Fibroblast of gingiva (primary cell): ENCODE measurements around the gene CTNNA3.

Source experiments
- DNase-seq: peaks from one replicate; pipeline ENCODE4 v3.0.0-alpha.2; 2011; ENCODE audit warnings: low read depth

CTNNA3 gene

DNA sequence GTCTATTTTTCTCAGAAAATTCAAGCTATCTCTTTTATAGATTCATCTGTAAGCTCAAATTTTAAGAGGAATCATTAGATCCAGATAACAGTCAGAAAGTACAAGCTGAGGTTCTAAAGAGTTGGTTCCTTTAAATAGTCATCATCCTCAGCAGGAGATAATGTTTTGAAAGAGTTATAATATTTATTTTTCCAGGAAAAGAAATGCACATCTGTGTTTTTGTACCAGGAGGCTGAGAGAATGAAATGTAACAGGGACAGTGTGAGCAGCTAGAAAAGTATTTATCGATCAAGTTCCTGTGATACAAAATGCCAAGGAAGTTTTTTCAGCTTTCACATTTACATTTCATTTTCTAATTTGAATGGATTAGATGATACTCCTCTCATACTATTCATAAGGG lies 890.4 kb downstream of the CTNNA3 start:
- DNase-seq, result no peak

- no peak for DNase-seq
Measured at GRCh38 chr10:66804962-66805361, 891.0 kb downstream of the CTNNA3 start.

GRCh38 chr10:66803174-66803573 lies 892.8 kb downstream of the CTNNA3 start:
- DNase-seq, result no peak

DNA sequence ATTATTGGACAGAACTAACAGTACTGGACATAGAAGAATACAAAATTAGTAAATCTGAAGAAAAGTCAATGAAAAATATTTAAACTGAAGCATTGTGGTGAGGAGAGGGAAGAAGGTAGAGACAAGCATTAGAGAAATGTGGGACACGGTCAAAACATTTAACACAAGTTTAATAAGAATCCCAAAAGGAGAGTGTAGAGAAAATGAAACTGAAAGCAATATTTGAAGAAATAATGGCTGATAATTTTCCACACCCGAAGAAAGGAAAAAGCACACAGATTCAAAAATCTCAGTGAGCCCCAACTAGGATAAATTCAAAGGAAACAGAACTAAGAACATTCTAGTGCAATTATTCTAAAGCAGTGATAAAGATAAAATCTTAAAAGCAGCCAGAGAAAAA lies 896.5 kb downstream of the CTNNA3 start:
- DNase-seq, result no peak

- no peak for DNase-seq
Measured at GRCh38 chr10:66795866-66796265, 900.1 kb downstream of the CTNNA3 start.

DNA sequence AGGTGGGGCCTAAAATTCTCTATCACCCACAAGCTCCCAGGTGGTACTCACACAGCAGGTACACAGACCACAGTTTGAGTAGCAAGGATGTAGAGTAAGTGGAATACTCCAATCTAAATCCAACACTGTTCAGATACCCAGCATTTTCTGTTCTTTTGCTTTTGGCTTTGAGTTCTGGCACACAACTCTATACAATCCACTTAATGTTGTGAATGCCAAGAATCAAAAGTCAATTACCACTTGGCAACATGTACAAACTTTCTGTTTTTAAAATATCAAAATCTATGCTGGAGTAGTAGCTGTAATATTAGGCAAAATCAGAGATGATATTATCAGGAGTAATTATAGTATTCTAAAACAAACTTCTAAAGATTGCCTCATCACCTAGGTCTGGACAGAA lies 903.6 kb downstream of the CTNNA3 start:
- no peak for DNase-seq

DNA sequence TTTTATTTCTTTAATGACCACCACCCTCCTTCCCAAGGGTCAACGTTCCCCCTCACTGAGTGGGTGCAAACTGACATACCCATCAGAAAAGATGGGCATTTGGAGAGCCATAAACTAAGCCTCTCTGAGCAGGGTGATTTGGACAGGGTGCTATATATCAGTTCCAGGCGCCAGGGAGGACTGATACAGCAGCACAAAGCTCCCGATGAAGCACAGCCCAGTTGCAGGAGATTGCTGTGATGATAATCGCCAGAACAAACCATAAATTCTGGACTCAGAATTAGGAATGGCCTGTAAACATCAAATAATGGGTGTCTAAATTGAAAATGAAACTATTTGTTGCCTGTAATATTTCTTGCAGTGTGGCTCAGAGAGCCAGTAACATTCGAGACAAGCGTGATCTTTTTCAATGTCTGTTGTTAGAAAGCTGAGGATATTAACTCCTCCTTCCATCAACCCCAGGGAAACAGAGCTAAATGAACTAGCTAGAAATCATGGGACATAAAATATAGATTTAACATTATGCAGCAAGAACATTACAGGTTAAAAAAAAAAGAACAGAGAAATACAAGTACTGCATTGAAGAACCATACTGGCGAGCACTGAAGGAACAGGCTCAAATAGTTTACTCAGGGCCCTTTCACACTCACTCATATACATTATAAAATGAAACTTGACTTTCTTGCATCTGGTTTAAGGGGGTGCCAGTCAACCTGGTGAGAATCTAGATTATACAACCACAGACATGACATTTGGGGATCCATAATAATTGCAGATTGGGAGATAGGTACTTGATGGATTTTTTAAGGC lies 907.6 kb downstream of the CTNNA3 start:
- DNase-seq, result no peak

GRCh38 chr10:66786709-66787108 lies 909.3 kb downstream of the CTNNA3 start:
- DNase-seq, result no peak

- no peak for DNase-seq
Measured at GRCh38 chr10:66784770-66785169, 911.2 kb downstream of the CTNNA3 start.

DNA sequence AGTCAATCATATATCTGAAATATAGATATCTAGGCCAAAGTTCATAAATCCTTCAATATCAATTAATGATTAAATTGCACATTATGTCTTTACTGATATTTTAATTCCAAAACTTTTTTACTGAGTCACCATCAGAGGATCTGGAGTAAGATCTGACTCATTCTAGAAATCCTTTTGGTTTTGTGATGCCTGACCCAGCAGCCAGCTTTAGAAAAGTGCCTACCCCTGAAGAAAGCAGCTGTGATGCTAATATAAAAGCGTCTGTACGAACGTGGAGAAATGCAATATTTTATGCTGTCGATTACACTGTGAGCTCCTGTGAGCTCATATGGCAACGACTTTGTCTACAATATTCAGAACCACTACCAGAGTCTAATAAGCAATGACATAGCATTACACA lies 912.7 kb downstream of the CTNNA3 start:
- no peak for DNase-seq

DNA sequence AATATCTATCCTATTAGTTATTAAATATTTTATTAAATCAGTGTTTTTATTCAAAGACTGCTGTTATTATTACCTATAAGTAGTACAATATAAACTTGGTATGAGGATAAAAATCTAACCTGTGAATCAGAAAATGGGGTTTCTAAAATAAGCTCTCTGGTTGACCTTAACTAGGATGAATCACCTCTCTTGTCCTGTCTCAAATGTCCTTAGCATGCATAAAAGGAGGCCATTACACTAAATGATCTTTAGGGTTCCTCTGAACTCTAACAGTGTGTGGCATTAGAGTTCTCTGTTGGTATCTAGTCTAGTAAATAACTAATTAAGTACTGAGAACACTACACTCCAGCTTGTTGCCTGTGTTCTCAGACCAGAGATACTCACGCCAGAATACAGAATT lies 913.2 kb downstream of the CTNNA3 start:
- DNase-seq, result no peak

DNA sequence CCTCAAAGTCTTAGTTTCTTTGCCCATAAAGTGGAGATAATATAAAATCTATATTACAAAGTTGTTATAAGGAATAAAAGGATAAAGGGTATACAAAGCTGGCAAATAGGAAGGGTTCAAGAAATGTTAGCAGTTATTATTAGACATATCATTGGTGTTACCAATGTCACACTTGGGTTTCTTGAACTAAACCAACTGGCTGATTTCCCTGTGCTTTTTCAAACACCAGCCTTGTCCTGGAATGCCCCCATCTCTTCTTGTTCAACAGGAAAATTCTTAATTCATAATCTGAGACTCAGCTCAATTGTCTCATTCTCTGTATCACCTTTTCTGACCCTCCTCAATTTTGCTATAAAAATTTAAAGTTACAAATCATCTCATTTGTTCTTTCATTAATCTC lies 913.9 kb downstream of the CTNNA3 start:
- no peak for DNase-seq

GRCh38 chr10:66780796-66781195 lies 915.2 kb downstream of the CTNNA3 start:
- DNase-seq, result no peak

- no peak for DNase-seq
Measured at GRCh38 chr10:66778351-66778750, 917.6 kb downstream of the CTNNA3 start.

GRCh38 chr10:66777665-66778064 lies 918.3 kb downstream of the CTNNA3 start:
- no peak for DNase-seq

DNA sequence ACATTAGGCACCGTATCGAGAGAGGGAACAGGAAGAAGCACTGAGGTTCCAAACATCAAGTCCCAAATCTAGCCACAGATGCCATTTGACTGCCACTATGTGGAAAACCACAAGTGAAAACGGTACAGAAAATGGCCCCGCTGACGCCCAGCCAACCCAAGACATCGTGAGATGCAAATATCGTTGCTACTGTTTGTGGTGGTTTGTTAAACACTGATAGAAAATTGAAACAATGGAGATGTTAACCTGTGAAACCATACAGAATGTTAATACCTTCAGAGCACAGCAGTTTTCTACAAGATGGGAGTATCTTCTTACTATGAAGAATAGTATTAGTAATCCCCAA lies 922.5 kb downstream of the CTNNA3 start:
- DNase-seq, result no peak

DNA sequence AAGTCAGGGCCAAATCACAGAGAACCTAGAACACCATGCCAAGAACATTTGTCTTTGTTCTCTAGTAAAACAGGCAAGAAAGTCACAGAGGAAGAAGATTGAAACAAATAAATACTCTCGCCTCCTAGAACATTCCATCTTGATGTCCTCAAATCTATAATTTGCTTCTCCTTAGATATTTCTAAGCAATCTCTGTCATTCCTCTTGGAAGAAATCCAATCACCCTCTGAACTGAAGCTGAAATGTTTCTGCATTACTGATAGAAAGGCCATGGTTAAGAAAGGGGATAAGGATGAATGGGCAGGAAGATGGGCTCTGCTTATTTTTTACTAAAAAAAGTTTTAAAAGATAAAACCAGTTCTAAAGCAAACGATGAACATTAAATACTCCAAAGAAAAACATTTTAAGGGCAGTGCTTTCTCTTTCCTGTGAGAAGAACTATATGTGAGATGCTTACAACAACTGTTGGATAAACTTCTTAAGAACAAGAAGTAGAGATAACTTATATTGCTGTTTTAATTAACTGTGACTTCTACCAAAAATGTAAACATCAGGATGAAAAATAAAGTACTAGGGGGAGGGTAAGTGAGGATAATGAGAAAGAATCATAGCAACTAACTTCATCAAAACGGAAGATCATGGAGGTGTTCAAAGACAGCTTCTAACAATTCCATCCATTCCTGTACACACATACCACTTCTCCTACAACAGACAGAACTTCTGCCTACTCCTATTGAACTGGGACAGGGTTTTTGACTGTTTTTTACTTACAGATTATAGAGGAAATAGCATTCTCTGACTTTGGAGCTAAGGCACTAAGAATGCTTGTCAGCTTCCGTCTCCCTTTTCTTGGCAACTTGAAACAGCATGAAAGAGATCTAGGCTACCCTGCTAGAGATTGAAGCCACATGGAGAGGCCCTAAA lies 923.2 kb downstream of the CTNNA3 start:
- DNase-seq, result no peak

DNA sequence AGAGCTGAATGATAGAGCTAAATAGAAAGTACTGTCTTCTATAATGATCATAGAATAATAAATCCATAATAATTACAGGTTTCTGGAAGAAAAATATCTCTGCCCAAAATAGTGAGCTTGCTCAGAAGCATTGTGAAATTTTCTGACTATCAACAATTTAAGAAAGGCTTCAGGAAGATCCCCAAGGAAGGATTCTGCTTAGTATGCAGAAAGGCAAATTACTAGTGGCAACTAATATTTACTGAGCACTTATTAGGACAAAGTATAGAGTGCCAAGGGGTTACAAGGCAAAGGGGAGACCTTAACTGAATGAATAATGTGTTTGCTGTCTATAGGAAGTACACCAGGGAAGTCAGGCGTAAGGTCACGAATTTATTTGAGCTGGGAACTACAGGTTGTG lies 928.3 kb downstream of the CTNNA3 start:
- DNase-seq, result no peak

- no peak for DNase-seq
Measured at GRCh38 chr10:66762218-66762729, 933.7 kb downstream of the CTNNA3 start.

- no peak for DNase-seq
Measured at GRCh38 chr10:66760941-66761340, 935.1 kb downstream of the CTNNA3 start.

GRCh38 chr10:66755474-66755873 lies 940.5 kb downstream of the CTNNA3 start:
- no peak for DNase-seq

DNA sequence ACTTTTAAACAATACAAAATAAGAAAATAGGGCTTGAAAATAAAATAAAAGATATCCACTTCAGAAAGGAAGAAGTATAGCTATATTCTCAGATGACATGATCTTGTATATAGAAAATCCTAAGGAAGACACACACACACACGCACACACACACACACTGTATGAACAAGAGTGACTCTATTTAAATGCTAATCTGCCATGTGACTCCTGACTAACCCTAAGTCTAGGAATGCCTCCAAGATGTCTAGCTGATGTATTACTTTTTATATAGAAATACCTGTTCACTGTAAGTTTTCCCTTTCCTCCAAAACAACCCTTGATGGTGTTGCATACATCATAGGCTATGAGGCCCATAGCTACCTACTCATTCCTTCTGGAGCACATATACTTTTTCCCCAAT lies 943.3 kb downstream of the CTNNA3 start:
- DNase-seq, result no peak

- DNase-seq, result no peak
Measured at GRCh38 chr10:66748217-66748616, 947.8 kb downstream of the CTNNA3 start.
